ENCODE results near the gene ROM1. TPM values are rescaled to one million over a fixed set of nuclear protein-coding genes. Genes with fewer than 3 reads are reported as not detected.
A peak's percentile ranks its signal among the peaks of the same experiment; 100 is the strongest.

ROM1 gene
- total RNA-seq, 1 donor from 2014 or later = 2.1 TPM

DNA sequence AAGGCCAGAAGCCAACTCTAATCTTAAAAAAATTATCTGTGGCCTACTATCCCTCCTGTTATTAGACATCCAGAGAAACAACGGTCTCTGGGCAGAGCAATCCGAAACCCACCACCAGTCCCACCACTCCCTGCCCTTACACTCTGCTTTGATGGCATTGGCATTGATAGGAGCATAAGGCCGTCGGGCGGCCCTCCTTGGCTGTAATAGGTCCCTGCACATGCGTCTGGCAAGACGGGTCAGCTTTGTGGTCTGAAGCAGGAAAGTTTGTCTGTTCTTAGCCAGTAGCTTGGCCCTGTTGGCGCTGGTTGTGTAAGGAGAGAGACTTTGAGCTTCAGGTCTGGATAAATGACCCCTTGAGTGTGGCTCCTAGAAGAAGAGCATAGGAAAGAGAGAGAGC is 17.9 kb upstream of the ROM1 start:
- no peak for DNase-seq (ENCODE audit: low spot score)
- Mint-ChIP-seq H3K4me1 (ENCODE audit: unreplicated experiment) (peaks cover 40% of the 10 kb centered on the region), H3K9me3 (ENCODE audit: unreplicated experiment) (no peaks in the 10 kb centered on the region), H3K27ac (ENCODE audit: unreplicated experiment) (no peak overlapping the region), H3K4me3 (ENCODE audit: unreplicated experiment) (no peak overlapping the region), H3K27me3 (ENCODE audit: unreplicated experiment) (peaks cover 11% of the 10 kb centered on the region), H3K36me3 (ENCODE audit: low read depth, unreplicated experiment) (peaks cover 63% of the 10 kb centered on the region)
- no peak for TF ChIP-seq CTCF (IDR thresholded peaks at IDR 0.05; ENCODE audit: unreplicated experiment)

DNA sequence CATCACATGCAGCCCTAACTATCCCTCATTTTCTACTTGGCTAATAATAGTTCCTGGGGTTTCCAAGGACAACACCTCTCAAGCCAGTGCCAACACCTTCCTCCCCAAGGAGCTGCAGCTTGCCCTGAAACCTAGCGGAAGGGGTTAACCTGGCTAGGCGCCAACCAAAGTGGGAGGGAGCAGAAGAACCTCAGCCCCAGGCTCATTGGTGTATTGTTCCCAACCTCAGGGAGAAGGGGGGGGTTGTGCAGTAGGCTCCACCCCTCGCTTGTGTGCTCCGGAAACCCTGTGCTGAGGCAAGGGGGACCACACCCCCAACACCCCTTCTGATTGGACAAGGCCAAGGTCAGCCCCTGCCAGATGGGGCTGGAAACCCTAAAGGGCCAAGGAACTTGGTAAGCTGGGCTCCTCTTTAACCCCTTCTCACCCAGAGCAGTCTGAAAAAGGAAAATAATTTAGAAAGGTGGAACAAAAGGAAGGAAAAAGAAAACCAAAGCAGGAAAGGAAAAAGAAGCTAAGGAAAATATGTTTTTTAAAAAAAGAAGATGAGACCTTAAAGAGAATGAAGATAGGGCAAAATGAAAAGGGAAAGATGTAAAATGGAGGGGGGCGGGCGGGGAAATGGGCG is 13.9 kb upstream of the ROM1 start:
- Mint-ChIP-seq H3K4me3 (ENCODE audit: unreplicated experiment) (peak overlapping the region; percentile 97), H3K36me3 (ENCODE audit: low read depth, unreplicated experiment) (peaks cover 68% of the 10 kb centered on the region), H3K9me3 (ENCODE audit: unreplicated experiment) (no peaks in the 10 kb centered on the region), H3K27me3 (ENCODE audit: unreplicated experiment) (peaks cover 21% of the 10 kb centered on the region), H3K4me1 (ENCODE audit: unreplicated experiment) (peaks cover 46% of the 10 kb centered on the region), H3K27ac (ENCODE audit: unreplicated experiment) (peak overlapping the region; percentile 81)
- TF ChIP-seq CTCF (IDR thresholded peaks at IDR 0.05; ENCODE audit: unreplicated experiment) = no peak
- peak; percentile 78 for DNase-seq (ENCODE audit: low spot score)

GRCh38 chr11:62599901-62600300 is 13.2 kb upstream of the ROM1 start:
- peaks cover 18% of the 10 kb centered on the region for H3K27me3 Mint-ChIP-seq (ENCODE audit: unreplicated experiment)
- peak overlapping the region; percentile 81 for H3K27ac Mint-ChIP-seq (ENCODE audit: unreplicated experiment)
- DNase-seq (ENCODE audit: low spot score) = no peak
- no peaks in the 10 kb centered on the region for H3K9me3 Mint-ChIP-seq (ENCODE audit: unreplicated experiment)
- peaks cover 63% of the 10 kb centered on the region for H3K36me3 Mint-ChIP-seq (ENCODE audit: low read depth, unreplicated experiment)
- peaks cover 47% of the 10 kb centered on the region for H3K4me1 Mint-ChIP-seq (ENCODE audit: unreplicated experiment)
- peak overlapping the region; percentile 97 for H3K4me3 Mint-ChIP-seq (ENCODE audit: unreplicated experiment)
- TF ChIP-seq CTCF (IDR thresholded peaks at IDR 0.05; ENCODE audit: unreplicated experiment) = no peak

GRCh38 chr11:62600367-62601121 is 12.5 kb upstream of the ROM1 start:
- peaks cover 47% of the 10 kb centered on the region for H3K4me1 Mint-ChIP-seq (ENCODE audit: unreplicated experiment)
- H3K4me3 Mint-ChIP-seq (ENCODE audit: unreplicated experiment) = peak overlapping the region; percentile 97
- peak overlapping the region; percentile 81 for H3K27ac Mint-ChIP-seq (ENCODE audit: unreplicated experiment)
- no peak for TF ChIP-seq CTCF (IDR thresholded peaks at IDR 0.05; ENCODE audit: unreplicated experiment)
- no peak for DNase-seq (ENCODE audit: low spot score)
- H3K27me3 Mint-ChIP-seq (ENCODE audit: unreplicated experiment) = peaks cover 19% of the 10 kb centered on the region
- no peaks in the 10 kb centered on the region for H3K9me3 Mint-ChIP-seq (ENCODE audit: unreplicated experiment)
- H3K36me3 Mint-ChIP-seq (ENCODE audit: low read depth, unreplicated experiment) = peaks cover 64% of the 10 kb centered on the region

DNA sequence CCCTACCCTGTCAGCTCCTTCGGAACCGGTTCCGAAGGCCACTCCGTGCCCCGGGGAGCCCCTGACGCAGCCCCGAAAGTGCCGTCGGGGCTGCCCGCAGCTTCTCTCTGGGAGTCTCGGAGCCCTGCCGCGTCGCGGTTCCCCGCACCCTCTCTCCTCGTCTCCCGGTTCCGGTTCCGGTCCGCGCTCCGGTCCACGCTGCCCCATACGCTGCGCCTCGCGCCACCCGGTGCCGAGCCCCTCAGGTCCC is 12.0 kb upstream of the ROM1 start:
- no peak for DNase-seq (ENCODE audit: low spot score)
- Mint-ChIP-seq H3K36me3 (ENCODE audit: low read depth, unreplicated experiment) (peaks cover 62% of the 10 kb centered on the region), H3K27me3 (ENCODE audit: unreplicated experiment) (peaks cover 19% of the 10 kb centered on the region), H3K9me3 (ENCODE audit: unreplicated experiment) (no peaks in the 10 kb centered on the region), H3K27ac (ENCODE audit: unreplicated experiment) (peak overlapping the region; percentile 81), H3K4me3 (ENCODE audit: unreplicated experiment) (peak overlapping the region; percentile 97), H3K4me1 (ENCODE audit: unreplicated experiment) (peaks cover 47% of the 10 kb centered on the region)
- TF ChIP-seq CTCF (IDR thresholded peaks at IDR 0.05; ENCODE audit: unreplicated experiment) = no peak
